H9 (cell line): ENCODE results near the gene HNMT. TPM values are rescaled to one million over a fixed set of nuclear protein-coding genes. Genes with fewer than 3 reads are reported as not detected.

Experiments
- DNase-seq: peaks from one replicate; pipeline ENCODE4 v3.0.0-alpha.2; 2017
- H2AFZ ChIP-seq: one replicate; pipeline ENCODE4 v1.6.1; 2013; ENCODE audit warnings: mild to moderate bottlenecking, low read length, control low read depth, moderate library complexity
- H2AK5ac ChIP-seq: 2 replicates; pipeline ENCODE4 v1.6.1; 2013; ENCODE audit warnings: low read length, control low read depth, mixed read lengths; ENCODE audit not compliant: insufficient read length
- H2BK120ac ChIP-seq: one replicate; pipeline ENCODE4 v1.6.1; 2013; ENCODE audit warnings: low read depth, mild to moderate bottlenecking, low read length, control low read depth, inconsistent platforms; ENCODE audit not compliant: poor library complexity, severe bottlenecking
- H2BK12ac ChIP-seq: 2 replicates; pipeline ENCODE4 v1.6.1; 2013; ENCODE audit warnings: low read length, control low read depth, mixed read lengths, low read depth; ENCODE audit not compliant: insufficient read length
- H2BK15ac ChIP-seq: 2 replicates; pipeline ENCODE4 v1.6.1; 2013; ENCODE audit warnings: low read depth, low read length, control low read depth
- H2BK20ac ChIP-seq: one replicate; pipeline ENCODE4 v1.6.1; 2013; ENCODE audit warnings: low read depth, mild to moderate bottlenecking, low read length, control low read depth, inconsistent platforms; ENCODE audit not compliant: poor library complexity, severe bottlenecking
- H2BK5ac ChIP-seq: 2 replicates; pipeline ENCODE4 v1.6.1; 2013; ENCODE audit warnings: low read length, control low read depth, mixed read lengths; ENCODE audit not compliant: insufficient read length
- H3K14ac ChIP-seq: 2 replicates; pipeline ENCODE4 v1.6.1; 2013; ENCODE audit warnings: low read length, control low read depth; ENCODE audit not compliant: insufficient read depth
- H3K18ac ChIP-seq: 2 replicates; pipeline ENCODE4 v1.6.1; 2013; ENCODE audit warnings: low read depth, mild to moderate bottlenecking, mixed read lengths, low read length, control low read depth; ENCODE audit not compliant: insufficient read length
- H3K23ac ChIP-seq: 2 replicates; pipeline ENCODE4 v1.6.1; 2013; ENCODE audit warnings: low read length, control low read depth, mixed read lengths, low read depth; ENCODE audit not compliant: insufficient read length
- H3K23me2 ChIP-seq: 2 replicates; pipeline ENCODE4 v1.6.1; 2013; ENCODE audit warnings: low read depth, mild to moderate bottlenecking, mixed read lengths, low read length, control low read depth; ENCODE audit not compliant: insufficient read length, poor library complexity, severe bottlenecking
- H3K27ac ChIP-seq: 2 replicates; pipeline ENCODE4 v1.5.1; 2013; ENCODE audit warnings: low read length, control low read depth, mixed read lengths, low read depth; ENCODE audit not compliant: insufficient read length
- H3K27me3 ChIP-seq: 2 replicates; pipeline ENCODE4 v1.6.1; 2013; ENCODE audit warnings: low read length, control low read depth, inconsistent platforms; ENCODE audit not compliant: insufficient read depth
- H3K4ac ChIP-seq: 2 replicates; pipeline ENCODE4 v1.6.1; 2013; ENCODE audit warnings: low read depth, mild to moderate bottlenecking, control low read depth, inconsistent platforms, low read length, moderate library complexity
- H3K4me1 ChIP-seq: 2 replicates; pipeline ENCODE4 v1.6.1; 2013; ENCODE audit warnings: low read length, control low read depth, inconsistent platforms; ENCODE audit not compliant: insufficient read depth
- H3K4me2 ChIP-seq: 2 replicates; pipeline ENCODE4 v1.6.1; 2013; ENCODE audit warnings: low read length, control low read depth, mixed read lengths; ENCODE audit not compliant: insufficient read length, insufficient read depth
- H3K56ac ChIP-seq: 2 replicates; pipeline ENCODE4 v1.6.1; 2013; ENCODE audit warnings: low read depth, mild to moderate bottlenecking, mixed read lengths, low read length, control low read depth; ENCODE audit not compliant: insufficient read length
- H3K79me1 ChIP-seq: 2 replicates; pipeline ENCODE4 v1.6.1; 2013; ENCODE audit warnings: low read depth, mild to moderate bottlenecking, moderate library complexity, low read length, control low read depth, inconsistent platforms; ENCODE audit not compliant: insufficient read depth, poor library complexity, severe bottlenecking
- H3K79me2 ChIP-seq: 2 replicates; pipeline ENCODE4 v1.6.1; 2013; ENCODE audit warnings: low read length, control low read depth, inconsistent platforms; ENCODE audit not compliant: insufficient read depth
- H3K9ac ChIP-seq: 2 replicates; pipeline ENCODE4 v1.6.1; 2013; ENCODE audit warnings: low read length, control low read depth, mixed read lengths; ENCODE audit not compliant: insufficient read length; ENCODE audit errors: extremely low read depth
- H3K9me3 ChIP-seq: one replicate; pipeline ENCODE4 v1.6.1; 2013; ENCODE audit warnings: low read depth, low read length, inconsistent platforms; ENCODE audit not compliant: control insufficient read depth
- H3T11ph ChIP-seq: one replicate; pipeline ENCODE4 v1.6.1; 2013; ENCODE audit warnings: mild to moderate bottlenecking, low read length, control low read depth, inconsistent platforms
- H4K20me1 ChIP-seq: one replicate; pipeline ENCODE4 v1.6.1; 2013; ENCODE audit not compliant: control insufficient read depth, insufficient read length, insufficient read depth
- H4K5ac ChIP-seq: 2 replicates; pipeline ENCODE4 v1.6.1; 2013; ENCODE audit warnings: low read depth, mild to moderate bottlenecking, mixed read lengths, low read length, control low read depth; ENCODE audit not compliant: insufficient read length
- H4K8ac ChIP-seq: replicated peaks from 2 replicates; pipeline ENCODE4 v1.6.1; 2013; ENCODE audit warnings: low read length, control low read depth, mixed read lengths, low read depth; ENCODE audit not compliant: insufficient read length
- H4K91ac ChIP-seq: 2 replicates; pipeline ENCODE4 v1.6.1; 2013; ENCODE audit warnings: low read depth, mild to moderate bottlenecking, moderate library complexity, mixed read lengths, low read length, control low read depth; ENCODE audit not compliant: insufficient read length
- H3K27ac Mint-ChIP-seq, 3 experiments: 2 replicates in 2 of 3; 3 replicates in 1 of 3; pipeline ENCODE4 v1.8.0; 2020 to 2021; ENCODE audit warnings: mixed read lengths in 3 of 3, mild to moderate bottlenecking in 1 of 3, moderate library complexity in 1 of 3
- H3K27me3 Mint-ChIP-seq: 2 replicates; pipeline ENCODE4 v1.8.0; 2021; ENCODE audit warnings: low read depth, mild to moderate bottlenecking, moderate library complexity, mixed read lengths
- H3K36me3 Mint-ChIP-seq, 3 experiments: 2 replicates in 2 of 3; 3 replicates in 1 of 3; pipeline ENCODE4 v1.8.0; 2020 to 2021; ENCODE audit warnings: low read depth in 3 of 3, mixed read lengths in 3 of 3; ENCODE audit not compliant: insufficient read depth in 1 of 3
- H3K4me1 Mint-ChIP-seq, 2 experiments: 2 replicates each; pipeline ENCODE4 v1.8.0; 2020; ENCODE audit warnings: mixed read lengths in 2 of 2
- H3K4me3 Mint-ChIP-seq, 2 experiments: 2 replicates in 1 of 2; 3 replicates in 1 of 2; pipeline ENCODE4 v1.8.0; 2020 to 2021; ENCODE audit warnings: mild to moderate bottlenecking in 2 of 2, mixed read lengths in 2 of 2, moderate library complexity in 1 of 2
- H3K9me3 Mint-ChIP-seq, 2 experiments: 2 replicates in 1 of 2; 3 replicates in 1 of 2; pipeline ENCODE4 v1.8.0; 2020; ENCODE audit warnings: mild to moderate bottlenecking in 2 of 2, mixed read lengths in 2 of 2, moderate library complexity in 1 of 2
- WGBS: extraction: QIAGEN DNeasy Blood & Tissue Kit; methylation state at CpG from one replicate; pipeline ENCODE4 v1.1.7; 2013; ENCODE audit warnings: missing lambda C conversion rate, low lambda C conversion rate, mixed read lengths; ENCODE audit not compliant: insufficient read length; ENCODE audit errors: extremely low coverage; 5-methylcytosine and 5-hydroxymethylcytosine counted together
- total RNA-seq: library from RNA; stranded (reverse); gene quantifications from 2 replicates; pipeline ENCODE4 v1.2.1, GENCODE V29; 2021
- TF ChIP-seq, protein P1 (sequence below): fragments of 200-600 bp; sonication (generic); conservative IDR thresholded peaks from 3 replicates; pipeline ENCODE4 v1.8.0; 2021; ENCODE audit warnings: antibody characterized with exemption, mild to moderate bottlenecking

Gene HNMT
- total RNA-seq, 1 experiment from 2014 or later, result 1.3 TPM

GRCh38 chr2:137924019-137924418, 40.3 kb upstream of the HNMT start:
- Histone ChIP-seq H3K27ac (no peak overlapping the region), H4K20me1 (no peaks in the 10 kb centered on the region), H3K14ac (no peak overlapping the region), H3K23ac (no peak overlapping the region), H4K91ac (no peak overlapping the region), H3K27me3 (no peaks in the 10 kb centered on the region), H2BK120ac (no peak overlapping the region), H2BK12ac (no peak overlapping the region), H3K4me2 (no peak overlapping the region), H4K5ac (no peak overlapping the region), H2BK20ac (no peak overlapping the region), H3K9ac (no peak overlapping the region), H3K23me2 (no peaks in the 10 kb centered on the region), H3K79me1 (no peaks in the 10 kb centered on the region), H3K4me1 (no peaks in the 10 kb centered on the region; the same call in 1 of the 2 replicates), H2BK5ac (no peak overlapping the region), H3K79me2 (no peaks in the 10 kb centered on the region), H3T11ph (no peak overlapping the region), H4K8ac (no peak overlapping the region), H3K56ac (no peak overlapping the region), H2BK15ac (no peak overlapping the region), H3K4ac (no peak overlapping the region), H2AFZ (no peak overlapping the region), H3K18ac (no peak overlapping the region), H3K9me3 (no peaks in the 10 kb centered on the region), H2AK5ac (no peak overlapping the region)
- Mint-ChIP-seq H3K9me3 (no peaks in the 10 kb centered on the region), H3K36me3 (no peaks in the 10 kb centered on the region), H3K27me3 (no peaks in the 10 kb centered on the region), H3K4me1 (no peaks in the 10 kb centered on the region), H3K27ac (no peak overlapping the region), H3K4me3 (no peak overlapping the region)
- no peak for DNase-seq
- TF ChIP-seq, protein P1, sequence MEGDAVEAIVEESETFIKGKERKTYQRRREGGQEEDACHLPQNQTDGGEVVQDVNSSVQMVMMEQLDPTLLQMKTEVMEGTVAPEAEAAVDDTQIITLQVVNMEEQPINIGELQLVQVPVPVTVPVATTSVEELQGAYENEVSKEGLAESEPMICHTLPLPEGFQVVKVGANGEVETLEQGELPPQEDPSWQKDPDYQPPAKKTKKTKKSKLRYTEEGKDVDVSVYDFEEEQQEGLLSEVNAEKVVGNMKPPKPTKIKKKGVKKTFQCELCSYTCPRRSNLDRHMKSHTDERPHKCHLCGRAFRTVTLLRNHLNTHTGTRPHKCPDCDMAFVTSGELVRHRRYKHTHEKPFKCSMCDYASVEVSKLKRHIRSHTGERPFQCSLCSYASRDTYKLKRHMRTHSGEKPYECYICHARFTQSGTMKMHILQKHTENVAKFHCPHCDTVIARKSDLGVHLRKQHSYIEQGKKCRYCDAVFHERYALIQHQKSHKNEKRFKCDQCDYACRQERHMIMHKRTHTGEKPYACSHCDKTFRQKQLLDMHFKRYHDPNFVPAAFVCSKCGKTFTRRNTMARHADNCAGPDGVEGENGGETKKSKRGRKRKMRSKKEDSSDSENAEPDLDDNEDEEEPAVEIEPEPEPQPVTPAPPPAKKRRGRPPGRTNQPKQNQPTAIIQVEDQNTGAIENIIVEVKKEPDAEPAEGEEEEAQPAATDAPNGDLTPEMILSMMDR, result no peak
- WGBS, result no CpG with 5 or more reads among the region's 1 CpG
